ENCODE results near the gene SYT10.
"Not testable (repeated sequence)": the region's sequence is repeated elsewhere in the genome, so short reads cannot be mapped to it uniquely, and the experiment has no call there.

Gene SYT10, protein sequence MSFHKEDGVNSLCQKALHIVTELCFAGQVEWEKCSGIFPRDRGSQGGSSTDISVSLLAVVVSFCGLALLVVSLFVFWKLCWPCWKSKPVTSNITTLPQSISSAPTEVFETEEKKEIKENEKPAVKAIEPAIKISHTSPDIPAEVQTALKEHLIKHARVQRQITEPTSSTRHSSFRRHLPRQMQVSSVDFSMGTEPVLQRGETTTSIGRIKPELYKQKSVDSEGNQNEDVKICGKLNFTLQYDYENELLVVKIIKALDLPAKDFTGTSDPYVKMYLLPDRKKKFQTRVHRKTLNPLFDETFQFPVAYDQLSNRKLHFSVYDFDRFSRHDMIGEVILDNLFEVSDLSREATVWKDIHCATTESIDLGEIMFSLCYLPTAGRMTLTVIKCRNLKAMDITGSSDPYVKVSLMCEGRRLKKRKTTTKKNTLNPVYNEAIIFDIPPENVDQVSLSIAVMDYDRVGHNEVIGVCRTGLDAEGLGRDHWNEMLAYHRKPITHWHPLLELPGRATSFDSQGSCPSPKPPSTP

DNA sequence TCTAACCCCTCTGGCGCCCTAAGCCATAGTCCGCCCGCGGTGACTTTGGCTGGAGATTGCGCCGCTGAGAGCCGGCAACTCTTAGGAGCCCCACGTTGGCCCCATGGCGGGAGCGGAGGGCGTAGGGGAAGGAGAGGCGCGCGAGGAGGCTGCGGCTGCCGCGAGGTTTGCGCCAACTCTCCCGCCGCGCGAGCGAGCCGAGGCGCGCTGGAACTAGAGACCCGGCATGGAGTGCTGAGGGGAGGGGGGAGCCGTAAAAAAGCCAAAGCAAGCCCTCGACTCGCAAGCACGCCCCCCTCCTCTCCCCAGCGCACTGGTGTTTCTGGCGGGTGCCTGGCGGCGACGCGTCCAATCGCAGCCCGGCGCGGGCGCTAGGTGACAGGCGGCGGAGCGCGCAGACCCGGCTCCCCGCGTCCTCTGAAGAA, at the start of gene SYT10:
TSS of gene SYT10 (minus strand) at position 233 of the 425 bp plus-strand sequence. CDS start 297 bp downstream, outside the sequence.
- no peak for DNase-seq

DNA sequence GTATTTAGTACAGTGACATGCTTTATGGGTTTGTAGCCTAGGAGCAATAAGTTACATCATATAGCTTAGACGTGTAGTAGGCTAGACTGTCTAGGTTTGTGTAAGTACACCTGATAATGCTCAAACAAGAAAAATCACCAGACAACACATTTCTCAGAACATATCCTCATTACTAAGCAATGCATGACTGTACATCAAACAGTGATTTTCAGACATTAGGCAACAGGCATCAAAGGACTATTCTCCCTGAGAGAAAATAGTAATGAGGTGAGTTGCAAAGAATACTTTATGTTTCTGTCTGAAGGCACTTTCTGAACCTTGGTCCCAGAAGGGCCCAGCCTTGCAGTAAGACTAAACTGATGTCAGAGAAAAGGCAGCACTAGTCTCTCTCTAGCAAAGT, 48.4 kb upstream of the SYT10 start:
- no peak for DNase-seq

DNA sequence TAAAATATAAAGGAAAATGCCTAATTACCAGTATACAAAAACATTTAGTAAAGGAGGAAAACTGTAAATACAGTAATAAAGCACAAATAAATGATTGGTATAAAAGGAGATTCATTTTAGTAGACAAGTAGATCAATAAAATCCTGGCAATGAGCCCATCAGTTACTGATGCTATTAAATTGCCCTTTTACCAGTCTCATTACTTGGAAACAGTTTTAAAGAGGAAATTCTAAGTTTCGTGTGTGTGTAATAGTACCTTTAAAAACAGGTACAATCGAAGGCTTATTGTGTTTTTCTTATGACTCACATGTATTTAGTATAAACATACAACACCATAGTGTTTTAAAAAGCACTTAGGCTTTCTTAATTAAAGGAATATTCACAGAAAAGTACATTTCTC, 46.4 kb upstream of the SYT10 start:
- no peak for DNase-seq

DNA sequence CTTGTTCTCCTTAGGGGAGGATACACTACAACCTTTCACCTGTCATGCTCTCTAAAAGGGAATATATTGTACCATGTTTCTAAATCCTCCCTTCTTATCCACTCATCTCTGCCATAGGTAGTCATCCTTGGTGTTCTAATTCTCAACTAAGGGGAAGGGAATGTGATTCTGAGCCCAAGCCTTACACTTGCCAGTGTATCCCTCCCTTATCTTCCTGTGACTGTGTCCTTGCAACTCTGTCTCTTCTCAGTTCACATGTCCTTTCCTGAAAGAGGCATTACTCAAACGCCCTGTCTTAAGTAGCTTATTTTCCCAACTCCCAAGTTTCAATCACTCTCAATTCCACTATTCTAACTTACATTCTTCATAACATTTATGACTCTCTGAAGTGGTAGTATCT, 44.5 kb upstream of the SYT10 start:
- no peak for DNase-seq

DNA sequence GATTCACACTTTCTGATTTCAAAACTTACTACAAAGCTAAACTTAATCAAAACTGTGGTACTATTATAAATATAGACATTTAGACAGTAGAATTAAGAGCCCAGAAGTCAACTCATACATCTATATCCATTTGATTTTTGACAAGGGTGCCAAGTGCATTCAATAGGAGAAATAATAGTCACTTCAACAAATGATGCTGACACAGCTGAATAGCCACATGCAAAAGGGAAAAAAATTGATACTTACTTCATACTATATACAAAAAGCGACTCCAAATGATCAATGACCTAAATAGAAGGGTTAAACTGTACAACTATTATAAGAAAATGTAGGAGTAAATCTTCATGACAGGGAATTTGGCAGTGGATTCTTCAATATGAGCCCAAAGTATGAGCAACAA, 40.7 kb upstream of the SYT10 start:
- DNase-seq, result no peak

DNA sequence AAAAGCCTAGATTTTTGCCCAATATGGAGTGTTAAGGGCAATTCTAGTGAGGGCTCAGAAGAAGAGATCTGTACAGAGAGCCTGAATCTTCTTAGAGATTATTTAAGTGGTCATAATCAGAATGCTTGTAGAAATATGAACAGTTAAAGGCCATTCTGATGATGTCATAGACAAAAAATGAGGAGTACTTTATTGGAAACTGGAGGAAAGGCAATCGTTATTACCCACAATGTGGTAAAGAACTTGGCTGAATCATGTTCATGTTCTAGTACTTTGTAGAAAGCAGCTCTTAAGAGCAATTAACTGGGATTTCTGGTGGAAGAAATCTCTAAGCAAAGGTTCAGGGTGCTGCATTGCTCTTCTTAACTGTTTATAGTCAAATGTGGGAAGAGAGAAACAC, 36.4 kb upstream of the SYT10 start:
- no peak for DNase-seq

DNA sequence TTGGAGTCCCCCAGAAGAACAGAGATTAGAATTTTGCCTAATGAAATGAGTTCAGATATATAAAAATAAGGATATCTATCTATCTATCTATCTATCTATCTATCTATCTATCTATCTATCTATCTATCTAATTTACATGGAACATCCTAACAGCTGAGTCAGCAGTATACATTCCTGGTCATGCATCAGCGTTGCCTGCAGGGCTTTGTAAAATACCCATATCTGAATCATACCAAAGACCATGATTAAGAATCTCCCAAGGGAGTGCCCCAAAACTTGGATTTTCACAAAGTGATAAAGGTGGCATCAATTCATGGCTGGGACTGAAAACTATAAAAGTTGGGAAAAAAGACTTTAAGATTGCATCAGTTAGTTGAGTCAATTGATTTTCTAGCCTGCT, 32.7 kb upstream of the SYT10 start:
- DNase-seq, result no peak

DNA sequence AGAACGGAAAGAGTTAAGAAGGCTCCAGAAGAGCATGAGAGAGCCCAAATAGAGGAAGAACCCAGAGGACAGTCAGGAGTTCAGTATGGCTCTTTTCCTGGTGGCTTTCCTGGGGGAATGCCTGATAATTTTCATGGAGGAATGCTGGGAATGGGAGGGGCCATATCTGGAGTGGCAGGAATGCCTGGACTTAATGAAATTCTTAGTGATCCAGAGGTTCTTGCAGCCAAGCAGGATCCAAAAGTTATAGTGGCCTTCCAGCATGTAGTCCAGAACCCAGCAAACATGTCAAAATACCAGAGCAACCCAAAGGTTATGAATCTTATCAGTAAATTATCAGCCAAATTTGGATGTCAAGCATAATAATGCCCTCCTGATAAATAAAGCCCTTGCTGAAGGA, 15.5 kb upstream of the SYT10 start:
- no peak for DNase-seq

DNA sequence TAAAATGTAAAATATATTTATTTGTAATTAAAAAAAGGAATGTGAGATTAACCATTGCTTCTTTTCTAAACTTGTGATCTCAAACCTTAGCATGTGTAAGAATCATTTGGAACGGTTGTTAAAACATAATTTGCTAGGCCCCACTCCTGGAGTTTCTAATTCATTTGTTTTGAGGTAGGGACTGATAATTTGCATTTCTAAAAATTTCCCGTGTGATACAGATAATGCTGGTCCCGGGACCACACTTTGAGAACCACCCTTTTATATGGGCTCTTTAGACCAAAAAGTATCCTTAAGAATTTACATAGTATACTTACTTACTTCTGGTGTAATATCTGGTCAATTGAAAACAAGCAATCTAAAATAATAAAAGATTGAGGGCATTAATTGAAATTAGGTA, 10.9 kb upstream of the SYT10 start:
- no peak for DNase-seq

DNA sequence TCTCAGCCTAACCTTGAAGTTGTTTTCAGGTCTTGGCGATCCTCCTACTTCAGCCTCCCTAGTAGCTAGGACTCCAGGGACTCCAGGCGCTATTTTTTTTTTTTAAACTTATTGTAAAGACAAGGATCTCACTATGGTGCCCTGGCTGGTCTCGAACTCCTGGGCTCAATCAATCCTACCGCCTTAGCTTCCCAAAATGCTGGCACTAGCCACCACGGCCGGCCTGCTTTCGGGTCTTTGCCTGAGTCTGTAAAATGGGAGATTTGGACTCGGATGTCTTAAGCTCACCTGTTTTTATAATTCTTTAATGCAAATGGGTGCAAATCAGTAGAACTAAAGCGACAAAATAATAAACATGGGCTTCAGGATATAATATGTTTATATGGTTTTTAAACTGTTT, 858 bp upstream of the SYT10 start:
- no peak for DNase-seq

DNA sequence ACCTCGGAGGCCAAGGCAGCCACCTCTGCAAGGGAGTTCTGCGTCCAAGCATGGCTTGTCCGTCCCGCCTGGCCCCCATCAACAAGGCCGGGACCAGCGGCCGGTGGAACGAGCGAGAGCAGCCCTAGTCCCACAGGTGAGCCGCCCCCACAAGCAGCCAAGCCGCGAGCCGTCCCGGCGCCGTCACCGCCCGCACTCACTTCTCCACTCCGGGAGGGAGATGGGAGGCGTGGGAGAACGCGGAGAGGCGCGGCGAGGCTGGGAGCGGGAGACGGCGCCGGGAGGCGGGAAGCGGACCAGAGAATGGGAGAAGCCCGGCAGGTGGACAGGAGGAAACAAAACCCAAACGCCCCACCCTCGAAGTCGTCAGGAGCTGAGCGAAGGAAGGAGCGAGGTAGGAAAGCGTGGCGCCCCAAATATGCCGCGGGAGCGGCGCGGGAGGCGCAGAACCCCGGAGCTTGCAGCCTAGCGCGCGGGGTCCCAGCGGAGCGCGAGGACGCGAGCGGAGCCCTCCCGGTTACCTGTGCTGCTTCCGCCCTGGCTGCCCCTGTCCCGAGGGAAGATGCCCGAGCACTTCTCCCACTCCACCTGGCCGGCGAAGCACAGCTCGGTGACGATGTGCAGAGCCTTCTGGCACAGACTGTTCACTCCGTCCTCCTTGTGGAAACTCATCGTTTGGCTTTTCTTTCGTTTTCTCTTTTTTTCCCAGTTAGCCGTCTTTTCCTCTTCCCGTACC, 600 bp downstream of the SYT10 start:
- no peak for DNase-seq

DNA sequence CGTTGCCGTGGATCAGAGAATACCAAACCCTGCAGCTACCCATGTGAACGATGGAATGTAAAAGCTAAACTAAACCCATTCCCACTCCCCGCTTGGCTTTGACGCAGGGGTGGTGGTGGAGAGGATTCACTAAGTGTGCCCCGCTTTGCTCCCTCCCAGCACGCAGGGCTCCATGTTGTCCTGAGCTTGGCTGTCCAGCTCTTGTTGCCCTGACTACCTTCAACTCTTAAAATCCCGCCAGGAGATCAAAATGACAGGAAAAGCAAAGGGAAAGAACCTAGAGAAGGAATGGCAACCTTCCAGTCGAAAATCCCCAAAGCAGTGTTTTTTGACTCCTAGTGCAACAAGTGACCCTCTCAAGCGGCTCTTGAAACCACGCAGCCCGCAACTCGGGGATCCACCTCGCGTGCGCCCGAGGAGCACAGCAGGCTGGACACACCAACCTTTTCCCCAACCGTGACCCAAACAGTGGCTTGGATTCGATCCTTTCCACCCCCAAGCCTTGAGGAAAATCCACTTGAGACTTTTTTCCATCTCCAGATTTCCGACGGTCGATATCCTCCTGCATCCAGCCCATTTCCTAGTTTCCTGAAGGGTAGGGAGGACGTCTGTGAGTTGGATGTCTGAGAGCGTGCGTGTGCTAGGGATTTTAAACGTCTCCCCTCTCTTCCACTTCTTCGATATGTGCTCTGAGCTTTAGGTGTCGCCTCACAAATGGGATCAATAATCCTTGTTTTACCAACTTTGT, 1.4 kb downstream of the SYT10 start:
- no peak for DNase-seq

DNA sequence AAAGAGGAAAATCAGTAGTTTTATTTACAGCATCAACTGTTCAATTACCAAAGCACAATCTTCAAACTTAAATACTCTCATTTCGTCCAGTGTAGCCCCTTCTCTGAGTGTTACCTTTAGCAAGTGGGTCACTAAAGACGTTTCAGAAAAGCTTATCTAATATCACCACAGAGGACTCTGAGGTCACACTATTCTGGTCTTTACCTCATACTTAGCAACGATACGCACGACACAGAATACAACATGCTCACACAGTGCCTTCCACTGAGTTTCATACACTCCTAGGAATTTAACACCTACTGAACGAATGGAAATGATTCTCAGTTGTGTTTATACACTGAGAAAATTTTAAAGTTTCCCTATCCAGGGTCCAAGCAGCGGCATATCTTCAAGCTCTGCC, 2.0 kb downstream of the SYT10 start:
- no peak for DNase-seq

DNA sequence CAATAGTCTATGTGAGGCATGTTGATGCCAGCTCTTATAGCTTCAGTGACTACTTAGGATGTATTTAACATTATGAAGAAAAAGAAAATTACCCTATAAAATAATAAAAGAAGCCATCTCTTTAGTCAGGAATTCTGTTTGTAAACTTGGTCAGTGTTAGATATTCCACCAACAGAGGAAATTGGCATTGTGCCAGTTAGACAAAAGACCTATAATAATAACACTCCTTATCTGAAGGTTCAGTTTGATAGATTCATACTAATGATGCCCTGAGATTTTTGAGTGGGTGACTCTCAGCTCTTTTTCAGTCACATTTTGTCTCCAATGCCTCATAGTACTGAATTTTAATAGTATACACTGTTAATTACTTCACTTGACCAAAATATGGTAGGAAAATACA, 6.6 kb downstream of the SYT10 start:
- DNase-seq, result no peak

DNA sequence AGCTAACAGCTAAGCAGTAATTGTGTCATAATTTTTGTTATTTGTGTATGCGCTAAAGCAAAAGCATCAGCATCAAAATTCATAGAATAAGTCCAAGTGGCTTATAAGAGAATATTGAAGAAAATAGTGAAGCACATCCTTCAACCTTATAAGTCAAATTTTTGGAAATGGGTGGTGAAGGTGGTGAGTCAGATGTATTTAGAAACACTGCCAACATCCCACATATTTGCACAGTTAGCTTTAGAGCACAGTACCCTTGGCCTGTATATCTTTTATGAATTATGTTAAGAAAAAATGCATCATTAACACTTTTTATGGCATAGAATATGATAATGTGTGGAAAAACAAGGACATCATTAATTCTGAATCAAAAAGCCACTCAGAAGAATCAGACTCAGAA, 8.0 kb downstream of the SYT10 start:
- DNase-seq, result no peak

DNA sequence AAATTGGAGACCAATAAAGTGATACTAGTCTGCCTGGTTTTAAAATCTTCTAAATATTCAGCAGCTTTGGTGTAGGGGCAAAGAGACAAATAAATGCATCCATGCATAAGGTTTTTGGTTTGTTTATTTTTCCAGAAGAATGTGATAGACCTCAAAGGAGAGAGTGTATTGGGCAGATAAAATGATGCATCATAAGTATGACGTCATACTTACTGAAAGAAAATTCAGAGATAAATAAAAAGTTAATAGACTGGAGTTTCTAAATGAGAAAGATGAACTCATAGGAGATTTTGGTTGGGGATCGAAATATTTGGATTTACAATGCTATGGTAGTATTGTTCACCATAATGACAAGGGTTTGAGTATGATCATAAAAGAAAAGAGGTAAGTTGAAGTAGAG, 10.2 kb downstream of the SYT10 start:
- DNase-seq, result no peak

DNA sequence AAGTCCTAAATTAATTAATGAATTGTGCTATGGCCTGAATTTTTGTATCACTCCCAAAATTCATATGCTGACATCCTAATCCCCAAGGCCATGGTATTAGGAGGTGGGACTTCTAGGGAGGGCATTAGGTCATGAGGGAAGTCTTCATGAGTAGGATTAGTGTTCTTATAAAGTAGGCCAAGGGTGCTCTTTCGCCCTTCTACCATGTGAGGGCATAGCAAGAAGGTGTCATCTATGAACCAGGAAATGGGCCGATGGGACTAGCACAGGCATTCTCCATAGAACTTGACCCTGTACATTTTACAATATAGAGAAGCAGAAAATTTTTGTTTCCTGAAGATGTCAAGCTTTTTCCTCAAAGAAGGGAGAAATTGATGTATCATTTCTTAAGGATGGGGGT, 12.5 kb downstream of the SYT10 start:
- peak; percentile 3 for DNase-seq

DNA sequence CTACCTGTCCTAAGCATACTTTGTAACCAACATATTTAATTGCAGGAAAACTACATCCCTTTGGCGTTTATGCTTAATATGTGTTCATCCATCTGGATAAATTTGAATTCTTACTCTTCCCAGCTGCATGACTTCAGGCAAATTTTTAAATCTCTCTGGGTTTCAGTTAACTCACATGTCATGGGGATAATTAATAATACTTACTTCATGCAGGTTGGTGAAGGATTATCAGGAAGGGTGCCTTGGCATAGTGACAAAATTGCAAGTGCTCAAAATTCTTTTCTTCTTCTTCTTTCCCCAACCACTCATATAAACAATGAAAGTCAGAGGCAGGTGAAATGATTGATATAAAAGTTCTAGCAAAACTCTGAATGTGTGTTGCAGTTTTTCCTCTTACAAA, 15.9 kb downstream of the SYT10 start:
- no peak for DNase-seq

DNA sequence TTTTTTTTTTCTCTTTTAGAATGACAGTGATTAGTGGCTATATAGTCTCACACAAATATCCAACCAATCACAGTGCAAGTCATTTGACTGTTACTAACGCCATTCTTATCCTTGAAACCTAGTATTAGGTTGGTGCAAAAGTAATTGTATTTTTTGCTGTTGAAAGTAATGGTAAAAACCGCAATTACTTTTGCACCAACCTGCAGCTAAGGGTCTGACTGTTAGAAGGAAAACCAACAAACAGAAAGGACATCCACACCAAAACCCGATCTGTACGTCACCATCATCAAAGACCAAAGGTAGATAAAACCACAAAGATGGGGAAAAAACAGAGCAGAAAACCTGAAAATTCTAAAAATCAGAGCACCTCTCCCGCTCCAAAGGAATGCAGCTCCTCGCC, 27.2 kb downstream of the SYT10 start:
- DNase-seq, result not testable (repeated sequence)

DNA sequence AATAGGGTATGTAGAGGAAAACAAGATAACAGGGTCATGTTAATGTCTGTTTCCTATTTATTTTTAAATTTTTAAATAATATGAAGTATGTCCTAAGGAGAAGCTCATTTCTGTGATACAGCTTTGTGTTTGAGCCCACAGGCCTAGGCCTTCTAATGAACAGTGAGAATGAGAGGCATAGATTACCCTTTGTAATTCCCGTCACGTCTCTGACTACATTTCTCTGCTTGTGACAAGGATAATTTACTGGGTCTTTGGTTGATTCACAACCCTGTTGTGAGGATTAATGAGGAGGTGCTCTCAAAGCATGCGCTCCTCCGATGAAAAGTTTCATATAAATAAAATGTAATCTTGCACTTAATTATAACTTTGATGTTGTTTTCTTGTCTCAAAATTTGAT, 56.1 kb downstream of the SYT10 start:
- no peak for DNase-seq

DNA sequence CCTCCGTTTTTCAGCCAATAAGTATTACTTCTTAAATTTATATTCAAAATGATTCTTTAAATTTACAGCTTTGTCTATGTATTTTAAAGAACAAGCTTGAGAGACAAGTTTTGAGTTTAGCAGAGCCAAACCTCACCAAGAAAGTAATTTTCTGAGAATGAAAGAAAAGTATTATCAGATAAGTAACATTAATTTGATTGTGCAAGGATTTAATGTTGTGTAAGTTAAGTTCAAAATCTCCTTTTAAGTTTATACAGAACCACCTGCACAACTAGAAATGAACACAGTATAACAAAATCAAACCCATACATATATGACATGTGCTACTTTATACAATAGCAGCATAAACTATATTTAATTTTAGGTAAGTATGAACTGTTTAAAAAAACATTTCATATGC, 63.5 kb downstream of the SYT10 start:
- DNase-seq, result no peak

DNA sequence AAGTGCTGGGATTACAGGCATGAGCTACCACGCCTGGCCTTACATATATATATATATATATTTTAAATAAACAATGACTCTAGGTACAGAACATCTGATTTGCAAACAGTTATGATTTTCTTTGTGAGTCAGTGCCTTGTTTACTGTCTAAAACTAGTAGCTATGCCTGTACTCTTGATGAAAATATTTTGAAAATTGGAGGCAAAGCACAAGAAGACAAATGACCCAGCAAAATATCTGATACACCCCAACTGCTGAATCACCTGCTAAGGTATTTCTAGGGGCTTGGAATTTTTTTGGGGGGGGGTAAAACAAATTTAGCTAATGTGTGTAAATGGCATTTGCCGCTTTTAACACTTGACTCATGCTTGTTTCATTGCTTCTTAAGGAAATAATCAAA, 69.3 kb downstream of the SYT10 start:
- no peak for DNase-seq

DNA sequence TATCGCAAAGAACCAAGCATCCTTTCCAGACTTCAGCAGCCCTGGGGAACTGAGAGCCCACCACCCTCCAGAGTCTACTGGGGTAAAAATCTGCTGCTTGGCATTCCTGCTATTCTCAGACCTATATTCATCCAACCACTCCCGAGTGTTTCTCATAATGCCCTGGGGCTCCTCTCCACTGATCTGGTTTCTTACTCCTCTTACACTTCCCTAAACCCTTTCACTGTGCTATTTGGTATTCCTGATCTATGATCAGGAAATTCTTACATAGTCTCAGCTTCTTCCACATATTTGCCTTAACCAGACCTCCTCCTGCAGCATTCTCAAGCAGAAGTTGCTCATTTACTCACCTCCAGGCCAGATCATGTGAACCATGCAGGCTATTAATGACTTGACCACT, 82.4 kb downstream of the SYT10 start:
- no peak for DNase-seq

DNA sequence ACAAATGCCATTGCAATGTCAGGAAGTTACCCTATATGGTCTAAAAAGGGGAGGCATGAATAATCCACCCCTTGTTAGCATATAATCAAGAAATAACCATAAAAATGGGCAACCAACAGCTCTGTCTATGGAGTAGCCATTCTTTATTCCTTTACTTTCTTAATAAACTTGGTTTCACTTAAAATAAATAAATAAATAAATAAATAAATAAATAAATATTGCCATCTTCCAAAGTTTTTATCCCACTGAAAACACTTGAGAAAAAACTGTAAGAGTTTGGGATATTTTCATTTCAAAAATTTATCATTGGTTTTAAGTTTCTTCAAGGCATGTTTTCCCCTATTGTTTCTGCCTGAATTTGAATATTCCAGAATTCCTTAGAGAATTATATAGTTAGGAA, 89.8 kb downstream of the SYT10 start:
- DNase-seq, result no peak

All from MV-4-11 (cell line).